ENCODE results near the gene TASL.

The TASL gene

GRCh38 chrX:30586516-30586915 is 8.9 kb upstream of the TASL start:
- Mint-ChIP-seq H3K27me3 (ENCODE audit: low read depth, poor library complexity) (peaks cover 1% of the 10 kb centered on the region), H3K27ac (no peak overlapping the region), H3K4me3 (no peak overlapping the region), H3K4me1 (peaks cover 5% of the 10 kb centered on the region), H3K9me3 (no peaks in the 10 kb centered on the region), H3K36me3 (ENCODE audit: low read depth) (no peaks in the 10 kb centered on the region)
- no peak for TF ChIP-seq CTCF (IDR thresholded peaks at IDR 0.05)
- no peak for DNase-seq

GRCh38 chrX:30582664-30583063 is 5.1 kb upstream of the TASL start:
- no peak for TF ChIP-seq CTCF (IDR thresholded peaks at IDR 0.05)
- H3K9me3 Mint-ChIP-seq = no peaks in the 10 kb centered on the region
- no peak overlapping the region for H3K4me3 Mint-ChIP-seq

DNA sequence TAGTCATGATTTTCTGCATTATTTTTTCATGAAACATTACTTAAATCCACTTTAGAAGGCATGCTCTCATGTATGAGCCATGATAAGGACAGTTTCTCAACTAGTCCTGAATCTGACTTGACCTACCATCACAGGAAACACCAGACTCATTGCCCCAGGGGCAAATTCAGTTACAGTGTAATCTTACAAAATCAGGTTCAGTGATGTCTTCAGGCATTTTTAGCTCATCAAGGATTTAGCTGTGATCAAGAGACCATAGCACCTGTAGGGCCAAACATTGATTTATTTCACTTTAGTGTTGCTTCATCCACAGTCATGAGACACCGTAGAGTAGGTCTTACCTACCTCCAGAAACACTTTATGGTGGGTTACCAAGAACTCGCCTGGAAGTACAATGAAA is 3.1 kb upstream of the TASL start:
- H3K27ac Mint-ChIP-seq = no peak overlapping the region
- H3K9me3 Mint-ChIP-seq = no peaks in the 10 kb centered on the region
- H3K4me3 Mint-ChIP-seq = no peak overlapping the region
- no peaks in the 10 kb centered on the region for H3K4me1 Mint-ChIP-seq
- H3K36me3 Mint-ChIP-seq (ENCODE audit: low read depth) = no peaks in the 10 kb centered on the region
- no peak for DNase-seq
- peaks cover 3% of the 10 kb centered on the region for H3K27me3 Mint-ChIP-seq (ENCODE audit: low read depth, poor library complexity)
- TF ChIP-seq CTCF (IDR thresholded peaks at IDR 0.05) = no peak

More at GRCh38 chrX:30582664-30583063, 5.1 kb upstream of the TASL start:
- no peak for DNase-seq
- Mint-ChIP-seq H3K27me3 (ENCODE audit: low read depth, poor library complexity) (peaks cover 3% of the 10 kb centered on the region), H3K27ac (no peak overlapping the region), H3K36me3 (ENCODE audit: low read depth) (no peaks in the 10 kb centered on the region), H3K4me1 (no peaks in the 10 kb centered on the region)

- no peaks in the 10 kb centered on the region for H3K36me3 Mint-ChIP-seq (ENCODE audit: low read depth)
- no peak for DNase-seq
- no peaks in the 10 kb centered on the region for H3K9me3 Mint-ChIP-seq
- no peak overlapping the region for H3K4me3 Mint-ChIP-seq
- H3K27me3 Mint-ChIP-seq (ENCODE audit: low read depth, poor library complexity) = peaks cover 3% of the 10 kb centered on the region
- no peaks in the 10 kb centered on the region for H3K4me1 Mint-ChIP-seq
- no peak overlapping the region for H3K27ac Mint-ChIP-seq
- no peak for TF ChIP-seq CTCF (IDR thresholded peaks at IDR 0.05)
These were observed 685 bp downstream of the TASL start for GRCh38 chrX:30576881-30577280.

GRCh38 chrX:30573125-30573524 is 4.4 kb downstream of the TASL start:
- no peaks in the 10 kb centered on the region for H3K27me3 Mint-ChIP-seq (ENCODE audit: low read depth, poor library complexity)
- no peak for TF ChIP-seq CTCF (IDR thresholded peaks at IDR 0.05)
- no peaks in the 10 kb centered on the region for H3K4me1 Mint-ChIP-seq
- no peak overlapping the region for H3K4me3 Mint-ChIP-seq
- H3K36me3 Mint-ChIP-seq (ENCODE audit: low read depth) = no peaks in the 10 kb centered on the region
- no peaks in the 10 kb centered on the region for H3K9me3 Mint-ChIP-seq
- no peak overlapping the region for H3K27ac Mint-ChIP-seq
- DNase-seq = no peak

- no peak overlapping the region for H3K27ac Mint-ChIP-seq
- no peaks in the 10 kb centered on the region for H3K27me3 Mint-ChIP-seq (ENCODE audit: low read depth, poor library complexity)
- DNase-seq = no peak
- no peaks in the 10 kb centered on the region for H3K9me3 Mint-ChIP-seq
- H3K4me3 Mint-ChIP-seq = no peak overlapping the region
- TF ChIP-seq CTCF (IDR thresholded peaks at IDR 0.05) = no peak
- H3K4me1 Mint-ChIP-seq = no peaks in the 10 kb centered on the region
- H3K36me3 Mint-ChIP-seq (ENCODE audit: low read depth) = no peaks in the 10 kb centered on the region
These were observed 4.9 kb downstream of the TASL start for GRCh38 chrX:30572678-30573077.

Measured in nephron progenitor cell (in vitro differentiated cells).